C4-2B (cell line): ENCODE results near the gene INAVA.

Source experiments
- CTCF ChIP-seq: fragments of 450-650 bp; conservative IDR thresholded peaks from 2 replicates; pipeline ENCODE4 v1.5.1; 2017; ENCODE audit warnings: mild to moderate bottlenecking
- ZFX ChIP-seq: fragments of 450-650 bp; IDR thresholded peaks from 2 replicates; pipeline ENCODE4 v1.6.1; 2017

- TF ChIP-seq CTCF (no peak), ZFX (no peak)
These were observed 54.9 kb downstream of the INAVA start for GRCh38 chr1:200949626-200950025.
